NT2/D1 (cell line): ENCODE results near the gene CLCN7.

Experiments
- YY1 ChIP-seq: IDR thresholded peaks from 2 replicates; pipeline ENCODE4 v1.6.1; 2011; ENCODE audit not compliant: insufficient read length, insufficient read depth
- ZNF274 ChIP-seq: IDR thresholded peaks from 2 replicates; pipeline ENCODE4 v1.6.1; 2011; ENCODE audit warnings: mild to moderate bottlenecking, low read depth, low read length

GRCh38 chr16:1501630-1502029 is 26.8 kb upstream of the CLCN7 start:
- no peak for TF ChIP-seq ZNF274
- TF ChIP-seq YY1: no peak
